ENCODE data around the gene SNAI3. TPM values are rescaled to one million over a fixed set of nuclear protein-coding genes. Genes with fewer than 3 reads are reported as not detected.

The SNAI3 gene
- total RNA-seq, 1 donor from 2014 or later, result not detected

GRCh38 chr16:88665570-88665969 is 20.7 kb downstream of the SNAI3 start:
- no peak for DNase-seq

GRCh38 chr16:88665148-88665547 is 21.2 kb downstream of the SNAI3 start:
- peak; percentile 96 for DNase-seq

GRCh38 chr16:88662843-88663606 is 23.3 kb downstream of the SNAI3 start, which contains the start of gene MVD:
MVD (minus strand) TSS chr16:88663091; CDS start chr16:88663080, 11 bp downstream.
- peak; percentile 99 for DNase-seq

GRCh38 chr16:88662222-88662842 is 24.0 kb downstream of the SNAI3 start:
- no peak for DNase-seq

- DNase-seq, result no peak
These were observed 24.8 kb downstream of the SNAI3 start for GRCh38 chr16:88661468-88661867.

- DNase-seq, result no peak
These were observed 27.1 kb downstream of the SNAI3 start for GRCh38 chr16:88659160-88659559.

GRCh38 chr16:88658714-88659113 is 27.6 kb downstream of the SNAI3 start:
- no peak for DNase-seq

- no peak for DNase-seq
These were observed 28.9 kb downstream of the SNAI3 start for GRCh38 chr16:88657371-88657770.

GRCh38 chr16:88656291-88656980 is 29.9 kb downstream of the SNAI3 start:
- no peak for DNase-seq

- no peak for DNase-seq
These were observed 30.5 kb downstream of the SNAI3 start for GRCh38 chr16:88655733-88656281.

GRCh38 chr16:88655053-88655732 is 31.1 kb downstream of the SNAI3 start:
- no peak for DNase-seq

GRCh38 chr16:88654363-88655052 is 31.8 kb downstream of the SNAI3 start:
- DNase-seq, result no peak

GRCh38 chr16:88653596-88654362 is 32.5 kb downstream of the SNAI3 start:
- DNase-seq, result no peak

- DNase-seq, result no peak
These were observed 33.2 kb downstream of the SNAI3 start for GRCh38 chr16:88653101-88653500.

GRCh38 chr16:88652762-88653063 is 33.6 kb downstream of the SNAI3 start:
- DNase-seq, result no peak

- DNase-seq, result no peak
These were observed 34.1 kb downstream of the SNAI3 start for GRCh38 chr16:88651989-88652761.

- DNase-seq, result peak; percentile 39
These were observed 34.9 kb downstream of the SNAI3 start for GRCh38 chr16:88651276-88651988.

- peak; percentile 53 for DNase-seq
These were observed 35.5 kb downstream of the SNAI3 start, which contains the start of gene CYBA for GRCh38 chr16:88650749-88651275. CYBA (minus strand) TSS chr16:88651053; CDS start chr16:88651013, 40 bp downstream.

GRCh38 chr16:88649924-88650748 is 36.2 kb downstream of the SNAI3 start:
- DNase-seq, result peak; percentile 7

Measured in dermis blood vessel endothelial cell (primary cell).